WTC11 (cell line): Measurements from ENCODE around the gene MYCBP2. TPM values are rescaled to one million over a fixed set of nuclear protein-coding genes. Genes with fewer than 3 reads are reported as not detected.

Experiments
- ATAC-seq: fragments of 200-7000 bp; cut with Tn5 transposase; 2 replicates; pipeline ENCODE4 v1.10.0; 2021; ENCODE audit warnings: mild to moderate bottlenecking, moderate library complexity
- CTCF ChIA-PET: fragments of 300-600 bp; sonication (Branson Sonifier 250); formaldehyde crosslinking; loops from one replicate; lab custom pipeline; 2021; ENCODE audit warnings: antibody characterized with exemption; lab: Charles Lee
- POLR2A ChIA-PET: fragments of 350-600 bp; sonication (Branson Sonifier 250); formaldehyde crosslinking; loops from one replicate; lab custom pipeline; 2021; ENCODE audit warnings: antibody characterized with exemption; lab: Charles Lee
- DNase-seq: peaks from one replicate; pipeline ENCODE4 v3.0.0; 2021; ENCODE audit warnings: low spot score
- H3K27ac Mint-ChIP-seq: 2 replicates; pipeline ENCODE4 v1.8.0; 2021; ENCODE audit warnings: mixed read lengths
- H3K27me3 Mint-ChIP-seq: 2 replicates; pipeline ENCODE4 v1.8.0; 2021; ENCODE audit warnings: low read depth, mild to moderate bottlenecking, moderate library complexity, mixed read lengths
- H3K36me3 Mint-ChIP-seq: 2 replicates; pipeline ENCODE4 v1.8.0; 2021; ENCODE audit warnings: mixed read lengths
- H3K4me1 Mint-ChIP-seq: 2 replicates; pipeline ENCODE4 v1.8.0; 2022; ENCODE audit warnings: mixed read lengths
- H3K4me3 Mint-ChIP-seq: 2 replicates; pipeline ENCODE4 v1.8.0; 2021; ENCODE audit warnings: mild to moderate bottlenecking, moderate library complexity, mixed read lengths
- H3K9me3 Mint-ChIP-seq: 2 replicates; pipeline ENCODE4 v1.8.0; 2021; ENCODE audit warnings: mixed read lengths
- GABPB1 ChIP-seq: sonication (generic); formaldehyde crosslinking; IDR thresholded peaks from 2 replicates; pipeline ENCODE4 v1.8.1; 2023; ENCODE audit warnings: mild to moderate bottlenecking, missing genetic modification reagents
- JAZF1 ChIP-seq: fragments of 250-450 bp; sonication (Bioruptor Pico); IDR thresholded peaks from 2 replicates; pipeline ENCODE4 v1.9.0; 2021; ENCODE audit warnings: moderate library complexity, mild to moderate bottlenecking, inconsistent platforms
- NR3C1 ChIP-seq: sonication (generic); formaldehyde crosslinking; conservative IDR thresholded peaks from 2 replicates; pipeline ENCODE4 v1.8.1; 2023; ENCODE audit warnings: low read depth, mild to moderate bottlenecking, missing genetic modification reagents
- RORB ChIP-seq: fragments of 250-450 bp; sonication (Bioruptor Pico); IDR thresholded peaks from 2 replicates; pipeline ENCODE4 v1.9.0; 2021; ENCODE audit warnings: mild to moderate bottlenecking
- TCF7 ChIP-seq: sonication (generic); formaldehyde crosslinking; IDR thresholded peaks from 2 replicates; pipeline ENCODE4 v1.8.0; 2022; ENCODE audit warnings: mild to moderate bottlenecking, low read depth, missing genetic modification reagents, moderate library complexity
- ZNF121 ChIP-seq: sonication (generic); formaldehyde crosslinking; IDR thresholded peaks from 2 replicates; pipeline ENCODE4 v1.8.0; 2023; ENCODE audit warnings: missing genetic modification reagents
- ZNF423 ChIP-seq: fragments of 250-450 bp; sonication (Bioruptor Pico); IDR thresholded peaks from 2 replicates; pipeline ENCODE4 v2.1.2; 2022; ENCODE audit warnings: mild to moderate bottlenecking, moderate library complexity
- ZNF671 ChIP-seq: fragments of 250-450 bp; sonication (Bioruptor Pico); IDR thresholded peaks from 2 replicates; pipeline ENCODE4 v1.8.0; 2021; ENCODE audit warnings: mild to moderate bottlenecking
- total RNA-seq: library from RNA; stranded (reverse); gene quantifications from 3 replicates; pipeline ENCODE4 v1.2.3, GENCODE V29; 2021
- TF ChIP-seq, protein P1 (sequence below): fragments of 250-450 bp; sonication (Bioruptor Pico); IDR thresholded peaks from 2 replicates; pipeline ENCODE4 v2.1.2; 2022; ENCODE audit warnings: mild to moderate bottlenecking, moderate library complexity
- TF ChIP-seq, protein P2 (sequence below): sonication (generic); formaldehyde crosslinking; IDR thresholded peaks from 2 replicates; pipeline ENCODE4 v1.8.1; 2023; ENCODE audit warnings: mild to moderate bottlenecking, missing genetic modification reagents
- TF ChIP-seq, protein P3 (sequence below): sonication (generic); formaldehyde crosslinking; IDR thresholded peaks from 2 replicates; pipeline ENCODE4 v1.8.0; 2023; ENCODE audit warnings: missing genetic modification reagents
- TF ChIP-seq, protein P4 (sequence below): sonication (generic); formaldehyde crosslinking; IDR thresholded peaks from 2 replicates; pipeline ENCODE4 v1.8.1; 2022; ENCODE audit warnings: missing genetic modification reagents, borderline replicate concordance
- TF ChIP-seq, protein P5 (sequence below): fragments of 250-450 bp; sonication (Bioruptor Pico); IDR thresholded peaks from 2 replicates; pipeline ENCODE4 v1.9.0; 2021; ENCODE audit warnings: mild to moderate bottlenecking, borderline replicate concordance
- TF ChIP-seq, protein P6 (sequence below): fragments of 200-600 bp; IDR thresholded peaks from 2 replicates; pipeline ENCODE4 v1.8.0; 2022; ENCODE audit warnings: antibody characterized with exemption
- TF ChIP-seq, protein P7 (sequence below): sonication (generic); formaldehyde crosslinking; IDR thresholded peaks from 2 replicates; pipeline ENCODE4 v1.8.0; 2023; ENCODE audit warnings: mild to moderate bottlenecking, missing genetic modification reagents

The MYCBP2 gene
- total RNA-seq, 1 experiment from 2014 or later, result 54.3 TPM

DNA sequence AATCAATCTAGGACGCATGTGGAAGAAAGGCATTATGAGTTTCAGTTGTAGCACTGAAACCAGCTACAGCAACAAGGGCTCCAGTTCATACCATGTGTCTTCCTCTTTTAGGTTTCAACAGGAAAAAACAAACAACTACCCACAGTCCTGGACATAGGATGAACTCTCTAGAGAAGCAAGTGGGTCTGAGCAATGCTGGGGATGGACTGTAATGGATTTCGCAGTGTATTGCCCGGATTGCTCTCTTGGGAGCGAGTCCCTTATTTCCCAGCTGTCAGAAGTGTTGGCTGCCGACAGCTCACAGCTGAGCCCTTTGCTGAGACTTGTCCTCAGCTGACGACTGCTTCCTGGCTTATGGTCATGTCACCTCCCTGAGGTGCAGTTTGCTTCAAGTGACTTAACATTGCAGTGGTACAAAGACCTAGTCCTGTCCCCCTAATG, 12.1 kb upstream of the MYCBP2 start (continued):
- TF ChIP-seq, protein P1, sequence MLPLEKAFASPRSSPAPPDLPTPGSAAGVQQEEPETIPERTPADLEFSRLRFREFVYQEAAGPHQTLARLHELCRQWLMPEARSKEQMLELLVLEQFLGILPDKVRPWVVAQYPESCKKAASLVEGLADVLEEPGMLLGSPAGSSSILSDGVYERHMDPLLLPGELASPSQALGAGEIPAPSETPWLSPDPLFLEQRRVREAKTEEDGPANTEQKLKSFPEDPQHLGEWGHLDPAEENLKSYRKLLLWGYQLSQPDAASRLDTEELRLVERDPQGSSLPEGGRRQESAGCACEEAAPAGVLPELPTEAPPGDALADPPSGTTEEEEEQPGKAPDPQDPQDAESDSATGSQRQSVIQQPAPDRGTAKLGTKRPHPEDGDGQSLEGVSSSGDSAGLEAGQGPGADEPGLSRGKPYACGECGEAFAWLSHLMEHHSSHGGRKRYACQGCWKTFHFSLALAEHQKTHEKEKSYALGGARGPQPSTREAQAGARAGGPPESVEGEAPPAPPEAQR (CRISPR knock-in tag), result no peak

DNA sequence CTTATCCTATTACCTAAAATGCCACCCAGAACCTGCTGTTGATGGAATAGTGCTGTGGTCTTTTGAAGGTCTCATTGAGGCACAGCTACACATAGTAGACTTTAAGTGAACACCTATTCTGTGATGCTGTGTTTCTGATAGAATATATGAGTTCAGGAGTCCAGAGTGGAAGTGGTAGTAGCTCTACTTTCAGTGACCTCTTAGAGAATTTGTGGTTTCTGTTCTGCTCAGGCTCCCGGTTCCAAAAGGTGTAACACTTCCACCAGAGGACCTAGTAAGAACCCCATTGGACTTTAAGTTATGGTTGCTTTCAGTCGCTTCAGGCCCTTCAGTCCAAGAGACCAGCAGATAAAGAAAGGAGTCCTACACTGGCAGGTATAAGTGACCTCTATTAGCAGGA, 11.4 kb upstream of the MYCBP2 start:
- no peaks in the 10 kb centered on the region for H3K27me3 Mint-ChIP-seq
- ChIA-PET POLR2A (no interaction called here), CTCF (no interaction called here)
- ATAC-seq (no peak), DNase-seq (no peak)
- TF ChIP-seq ZNF121 (CRISPR knock-in tag), result no peak
- no peak for TF ChIP-seq TCF7 (CRISPR knock-in tag)
- TF ChIP-seq, protein P2, sequence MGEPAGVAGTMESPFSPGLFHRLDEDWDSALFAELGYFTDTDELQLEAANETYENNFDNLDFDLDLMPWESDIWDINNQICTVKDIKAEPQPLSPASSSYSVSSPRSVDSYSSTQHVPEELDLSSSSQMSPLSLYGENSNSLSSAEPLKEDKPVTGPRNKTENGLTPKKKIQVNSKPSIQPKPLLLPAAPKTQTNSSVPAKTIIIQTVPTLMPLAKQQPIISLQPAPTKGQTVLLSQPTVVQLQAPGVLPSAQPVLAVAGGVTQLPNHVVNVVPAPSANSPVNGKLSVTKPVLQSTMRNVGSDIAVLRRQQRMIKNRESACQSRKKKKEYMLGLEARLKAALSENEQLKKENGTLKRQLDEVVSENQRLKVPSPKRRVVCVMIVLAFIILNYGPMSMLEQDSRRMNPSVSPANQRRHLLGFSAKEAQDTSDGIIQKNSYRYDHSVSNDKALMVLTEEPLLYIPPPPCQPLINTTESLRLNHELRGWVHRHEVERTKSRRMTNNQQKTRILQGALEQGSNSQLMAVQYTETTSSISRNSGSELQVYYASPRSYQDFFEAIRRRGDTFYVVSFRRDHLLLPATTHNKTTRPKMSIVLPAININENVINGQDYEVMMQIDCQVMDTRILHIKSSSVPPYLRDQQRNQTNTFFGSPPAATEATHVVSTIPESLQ, result no peak
- no peak for TF ChIP-seq GABPB1 (CRISPR knock-in tag)
- H3K4me3 Mint-ChIP-seq, result no peak overlapping the region
- H3K4me1 Mint-ChIP-seq, result peaks cover 6% of the 10 kb centered on the region
- H3K9me3 Mint-ChIP-seq, result no peaks in the 10 kb centered on the region
- H3K27ac Mint-ChIP-seq, result no peak overlapping the region
- H3K36me3 Mint-ChIP-seq, result no peaks in the 10 kb centered on the region

DNA sequence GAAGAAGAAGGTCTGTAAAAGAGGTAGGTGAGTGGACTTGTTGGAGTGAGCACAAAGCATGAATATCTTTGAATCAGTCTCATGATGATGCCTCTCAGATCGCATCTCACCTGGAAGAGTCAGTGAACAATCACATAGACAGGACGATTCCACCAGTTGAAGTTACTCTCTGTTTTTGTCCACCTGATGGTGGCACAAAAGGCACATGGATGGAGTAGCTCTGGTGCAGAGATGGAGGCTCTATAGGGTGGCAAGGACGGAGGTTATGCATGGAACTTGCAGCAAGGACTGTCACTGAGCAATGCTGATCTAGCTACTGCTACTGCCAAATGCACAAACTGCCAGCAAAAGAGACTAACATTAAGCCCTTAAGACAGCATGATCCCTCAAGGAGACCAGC, 10.3 kb upstream of the MYCBP2 start:
- POLR2A ChIA-PET, result interaction anchor here (0.6 kb wide), 1 partner anchor 9 kb away, joined by 4 read pairs; no protein-coding TSS in a partner anchor
- Mint-ChIP-seq H3K27me3 (no peaks in the 10 kb centered on the region), H3K4me1 (peaks cover 6% of the 10 kb centered on the region), H3K4me3 (no peak overlapping the region), H3K36me3 (no peaks in the 10 kb centered on the region), H3K9me3 (no peaks in the 10 kb centered on the region), H3K27ac (no peak overlapping the region)
- TF ChIP-seq NR3C1 (CRISPR knock-in tag) (no peak), GABPB1 (CRISPR knock-in tag) (no peak), ZNF671 (no peak), RORB (CRISPR knock-in tag) (no peak), JAZF1 (CRISPR knock-in tag) (no peak), ZNF423 (no peak)
- TF ChIP-seq, protein P3, sequence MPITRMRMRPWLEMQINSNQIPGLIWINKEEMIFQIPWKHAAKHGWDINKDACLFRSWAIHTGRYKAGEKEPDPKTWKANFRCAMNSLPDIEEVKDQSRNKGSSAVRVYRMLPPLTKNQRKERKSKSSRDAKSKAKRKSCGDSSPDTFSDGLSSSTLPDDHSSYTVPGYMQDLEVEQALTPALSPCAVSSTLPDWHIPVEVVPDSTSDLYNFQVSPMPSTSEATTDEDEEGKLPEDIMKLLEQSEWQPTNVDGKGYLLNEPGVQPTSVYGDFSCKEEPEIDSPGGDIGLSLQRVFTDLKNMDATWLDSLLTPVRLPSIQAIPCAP, result no peak
- TF ChIP-seq, protein P4, sequence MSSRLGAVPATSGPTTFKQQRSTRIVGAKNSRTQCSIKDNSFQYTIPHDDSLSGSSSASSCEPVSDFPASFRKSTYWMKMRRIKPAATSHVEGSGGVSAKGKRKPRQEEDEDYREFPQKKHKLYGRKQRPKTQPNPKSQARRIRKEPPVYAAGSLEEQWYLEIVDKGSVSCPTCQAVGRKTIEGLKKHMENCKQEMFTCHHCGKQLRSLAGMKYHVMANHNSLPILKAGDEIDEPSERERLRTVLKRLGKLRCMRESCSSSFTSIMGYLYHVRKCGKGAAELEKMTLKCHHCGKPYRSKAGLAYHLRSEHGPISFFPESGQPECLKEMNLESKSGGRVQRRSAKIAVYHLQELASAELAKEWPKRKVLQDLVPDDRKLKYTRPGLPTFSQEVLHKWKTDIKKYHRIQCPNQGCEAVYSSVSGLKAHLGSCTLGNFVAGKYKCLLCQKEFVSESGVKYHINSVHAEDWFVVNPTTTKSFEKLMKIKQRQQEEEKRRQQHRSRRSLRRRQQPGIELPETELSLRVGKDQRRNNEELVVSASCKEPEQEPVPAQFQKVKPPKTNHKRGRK (CRISPR knock-in tag), result no peak
- TF ChIP-seq, protein P5, sequence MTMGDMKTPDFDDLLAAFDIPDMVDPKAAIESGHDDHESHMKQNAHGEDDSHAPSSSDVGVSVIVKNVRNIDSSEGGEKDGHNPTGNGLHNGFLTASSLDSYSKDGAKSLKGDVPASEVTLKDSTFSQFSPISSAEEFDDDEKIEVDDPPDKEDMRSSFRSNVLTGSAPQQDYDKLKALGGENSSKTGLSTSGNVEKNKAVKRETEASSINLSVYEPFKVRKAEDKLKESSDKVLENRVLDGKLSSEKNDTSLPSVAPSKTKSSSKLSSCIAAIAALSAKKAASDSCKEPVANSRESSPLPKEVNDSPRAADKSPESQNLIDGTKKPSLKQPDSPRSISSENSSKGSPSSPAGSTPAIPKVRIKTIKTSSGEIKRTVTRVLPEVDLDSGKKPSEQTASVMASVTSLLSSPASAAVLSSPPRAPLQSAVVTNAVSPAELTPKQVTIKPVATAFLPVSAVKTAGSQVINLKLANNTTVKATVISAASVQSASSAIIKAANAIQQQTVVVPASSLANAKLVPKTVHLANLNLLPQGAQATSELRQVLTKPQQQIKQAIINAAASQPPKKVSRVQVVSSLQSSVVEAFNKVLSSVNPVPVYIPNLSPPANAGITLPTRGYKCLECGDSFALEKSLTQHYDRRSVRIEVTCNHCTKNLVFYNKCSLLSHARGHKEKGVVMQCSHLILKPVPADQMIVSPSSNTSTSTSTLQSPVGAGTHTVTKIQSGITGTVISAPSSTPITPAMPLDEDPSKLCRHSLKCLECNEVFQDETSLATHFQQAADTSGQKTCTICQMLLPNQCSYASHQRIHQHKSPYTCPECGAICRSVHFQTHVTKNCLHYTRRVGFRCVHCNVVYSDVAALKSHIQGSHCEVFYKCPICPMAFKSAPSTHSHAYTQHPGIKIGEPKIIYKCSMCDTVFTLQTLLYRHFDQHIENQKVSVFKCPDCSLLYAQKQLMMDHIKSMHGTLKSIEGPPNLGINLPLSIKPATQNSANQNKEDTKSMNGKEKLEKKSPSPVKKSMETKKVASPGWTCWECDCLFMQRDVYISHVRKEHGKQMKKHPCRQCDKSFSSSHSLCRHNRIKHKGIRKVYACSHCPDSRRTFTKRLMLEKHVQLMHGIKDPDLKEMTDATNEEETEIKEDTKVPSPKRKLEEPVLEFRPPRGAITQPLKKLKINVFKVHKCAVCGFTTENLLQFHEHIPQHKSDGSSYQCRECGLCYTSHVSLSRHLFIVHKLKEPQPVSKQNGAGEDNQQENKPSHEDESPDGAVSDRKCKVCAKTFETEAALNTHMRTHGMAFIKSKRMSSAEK (CRISPR knock-in tag), result no peak
- TF ChIP-seq, protein P6, sequence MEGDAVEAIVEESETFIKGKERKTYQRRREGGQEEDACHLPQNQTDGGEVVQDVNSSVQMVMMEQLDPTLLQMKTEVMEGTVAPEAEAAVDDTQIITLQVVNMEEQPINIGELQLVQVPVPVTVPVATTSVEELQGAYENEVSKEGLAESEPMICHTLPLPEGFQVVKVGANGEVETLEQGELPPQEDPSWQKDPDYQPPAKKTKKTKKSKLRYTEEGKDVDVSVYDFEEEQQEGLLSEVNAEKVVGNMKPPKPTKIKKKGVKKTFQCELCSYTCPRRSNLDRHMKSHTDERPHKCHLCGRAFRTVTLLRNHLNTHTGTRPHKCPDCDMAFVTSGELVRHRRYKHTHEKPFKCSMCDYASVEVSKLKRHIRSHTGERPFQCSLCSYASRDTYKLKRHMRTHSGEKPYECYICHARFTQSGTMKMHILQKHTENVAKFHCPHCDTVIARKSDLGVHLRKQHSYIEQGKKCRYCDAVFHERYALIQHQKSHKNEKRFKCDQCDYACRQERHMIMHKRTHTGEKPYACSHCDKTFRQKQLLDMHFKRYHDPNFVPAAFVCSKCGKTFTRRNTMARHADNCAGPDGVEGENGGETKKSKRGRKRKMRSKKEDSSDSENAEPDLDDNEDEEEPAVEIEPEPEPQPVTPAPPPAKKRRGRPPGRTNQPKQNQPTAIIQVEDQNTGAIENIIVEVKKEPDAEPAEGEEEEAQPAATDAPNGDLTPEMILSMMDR, result no peak
- TF ChIP-seq, protein P7, sequence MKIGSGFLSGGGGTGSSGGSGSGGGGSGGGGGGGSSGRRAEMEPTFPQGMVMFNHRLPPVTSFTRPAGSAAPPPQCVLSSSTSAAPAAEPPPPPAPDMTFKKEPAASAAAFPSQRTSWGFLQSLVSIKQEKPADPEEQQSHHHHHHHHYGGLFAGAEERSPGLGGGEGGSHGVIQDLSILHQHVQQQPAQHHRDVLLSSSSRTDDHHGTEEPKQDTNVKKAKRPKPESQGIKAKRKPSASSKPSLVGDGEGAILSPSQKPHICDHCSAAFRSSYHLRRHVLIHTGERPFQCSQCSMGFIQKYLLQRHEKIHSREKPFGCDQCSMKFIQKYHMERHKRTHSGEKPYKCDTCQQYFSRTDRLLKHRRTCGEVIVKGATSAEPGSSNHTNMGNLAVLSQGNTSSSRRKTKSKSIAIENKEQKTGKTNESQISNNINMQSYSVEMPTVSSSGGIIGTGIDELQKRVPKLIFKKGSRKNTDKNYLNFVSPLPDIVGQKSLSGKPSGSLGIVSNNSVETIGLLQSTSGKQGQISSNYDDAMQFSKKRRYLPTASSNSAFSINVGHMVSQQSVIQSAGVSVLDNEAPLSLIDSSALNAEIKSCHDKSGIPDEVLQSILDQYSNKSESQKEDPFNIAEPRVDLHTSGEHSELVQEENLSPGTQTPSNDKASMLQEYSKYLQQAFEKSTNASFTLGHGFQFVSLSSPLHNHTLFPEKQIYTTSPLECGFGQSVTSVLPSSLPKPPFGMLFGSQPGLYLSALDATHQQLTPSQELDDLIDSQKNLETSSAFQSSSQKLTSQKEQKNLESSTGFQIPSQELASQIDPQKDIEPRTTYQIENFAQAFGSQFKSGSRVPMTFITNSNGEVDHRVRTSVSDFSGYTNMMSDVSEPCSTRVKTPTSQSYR (CRISPR knock-in tag), result no peak
- DNase-seq, result no peak
- CTCF ChIA-PET, result no interaction called here
- no peak for ATAC-seq
